Neural crest cell (in vitro differentiated cells): ENCODE measurements around the gene PDLIM7. TPM values are rescaled to one million over a fixed set of nuclear protein-coding genes. Genes with fewer than 3 reads are reported as not detected.

Experiments used
- DNase-seq: peaks from one replicate; pipeline ENCODE4 v3.0.0; 2021; ENCODE audit warnings: low read depth, mixed read lengths, low spot score
- H3K27ac Mint-ChIP-seq: one replicate; pipeline ENCODE4 v1.8.0; 2021; ENCODE audit warnings: mild to moderate bottlenecking, mixed read lengths; ENCODE audit not compliant: unreplicated experiment
- H3K27me3 Mint-ChIP-seq: 2 replicates; pipeline ENCODE4 v1.8.0; 2021; ENCODE audit warnings: low read depth, mild to moderate bottlenecking, mixed read lengths
- H3K36me3 Mint-ChIP-seq: 2 replicates; pipeline ENCODE4 v1.8.0; 2021; ENCODE audit warnings: low read depth, mild to moderate bottlenecking, mixed read lengths
- H3K4me1 Mint-ChIP-seq: 2 replicates; pipeline ENCODE4 v1.8.0; 2021; ENCODE audit warnings: mixed read lengths
- H3K4me3 Mint-ChIP-seq: one replicate; pipeline ENCODE4 v1.8.0; 2021; ENCODE audit warnings: mild to moderate bottlenecking, mixed read lengths
- H3K9me3 Mint-ChIP-seq: 2 replicates; pipeline ENCODE4 v1.8.0; 2021; ENCODE audit warnings: mixed read lengths
- CTCF ChIP-seq: fragments of 200-600 bp; sonication (generic); conservative IDR thresholded peaks from 2 replicates; pipeline ENCODE4 v1.5.0; 2021; ENCODE audit warnings: antibody characterized with exemption, mild to moderate bottlenecking
- total RNA-seq: library from RNA; stranded (reverse); gene quantifications from 2 replicates; pipeline ENCODE4 v1.2.1, GENCODE V29; 2021

The PDLIM7 gene
- total RNA-seq, 1 donor from 2014 or later: 147 TPM

GRCh38 chr5:177456976-177457851, 40.2 kb downstream of the PDLIM7 start:
- TF ChIP-seq CTCF: peak; percentile 64
- H3K27me3 Mint-ChIP-seq: peaks cover 33% of the 10 kb centered on the region
- peak; percentile 81 for DNase-seq
- peak overlapping the region; percentile 95 for H3K4me3 Mint-ChIP-seq
- H3K27ac Mint-ChIP-seq: peak overlapping the region; percentile 97
- H3K4me1 Mint-ChIP-seq: peaks cover 38% of the 10 kb centered on the region
- no peaks in the 10 kb centered on the region for H3K9me3 Mint-ChIP-seq
- peaks cover 14% of the 10 kb centered on the region for H3K36me3 Mint-ChIP-seq

DNA sequence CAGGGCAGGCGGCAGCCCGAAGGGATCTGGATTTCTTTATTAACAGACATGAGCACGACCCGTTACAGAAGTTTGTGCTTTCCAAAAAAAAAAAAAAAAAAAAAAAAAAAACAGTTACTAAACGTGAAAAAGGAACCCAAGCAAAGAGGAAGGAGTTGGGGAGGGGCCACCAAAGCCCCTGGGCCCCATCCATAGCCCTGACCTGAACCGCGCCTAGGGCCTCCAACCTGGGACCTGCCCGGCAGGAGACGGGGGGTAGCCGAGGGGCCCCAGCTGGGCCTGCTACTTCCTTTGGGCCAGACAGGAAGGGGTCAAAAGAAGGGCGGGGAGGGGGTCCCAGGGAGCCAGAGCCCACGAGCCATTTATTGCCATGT, 40.8 kb downstream of the PDLIM7 start:
- Mint-ChIP-seq H3K4me1 (peaks cover 37% of the 10 kb centered on the region), H3K9me3 (no peaks in the 10 kb centered on the region), H3K4me3 (peak overlapping the region; percentile 93), H3K36me3 (peaks cover 12% of the 10 kb centered on the region), H3K27me3 (peaks cover 37% of the 10 kb centered on the region), H3K27ac (peak overlapping the region; percentile 78)
- no peak for DNase-seq
- no peak for TF ChIP-seq CTCF

GRCh38 chr5:177455661-177456590, 41.5 kb downstream of the PDLIM7 start:
- Mint-ChIP-seq H3K4me3 (peak overlapping the region; percentile 93), H3K9me3 (no peaks in the 10 kb centered on the region), H3K27ac (peak overlapping the region; percentile 78), H3K27me3 (peaks cover 35% of the 10 kb centered on the region), H3K4me1 (peaks cover 35% of the 10 kb centered on the region), H3K36me3 (peaks cover 9% of the 10 kb centered on the region)
- peak; percentile 98 for DNase-seq
- peak; percentile 96 for TF ChIP-seq CTCF

DNA sequence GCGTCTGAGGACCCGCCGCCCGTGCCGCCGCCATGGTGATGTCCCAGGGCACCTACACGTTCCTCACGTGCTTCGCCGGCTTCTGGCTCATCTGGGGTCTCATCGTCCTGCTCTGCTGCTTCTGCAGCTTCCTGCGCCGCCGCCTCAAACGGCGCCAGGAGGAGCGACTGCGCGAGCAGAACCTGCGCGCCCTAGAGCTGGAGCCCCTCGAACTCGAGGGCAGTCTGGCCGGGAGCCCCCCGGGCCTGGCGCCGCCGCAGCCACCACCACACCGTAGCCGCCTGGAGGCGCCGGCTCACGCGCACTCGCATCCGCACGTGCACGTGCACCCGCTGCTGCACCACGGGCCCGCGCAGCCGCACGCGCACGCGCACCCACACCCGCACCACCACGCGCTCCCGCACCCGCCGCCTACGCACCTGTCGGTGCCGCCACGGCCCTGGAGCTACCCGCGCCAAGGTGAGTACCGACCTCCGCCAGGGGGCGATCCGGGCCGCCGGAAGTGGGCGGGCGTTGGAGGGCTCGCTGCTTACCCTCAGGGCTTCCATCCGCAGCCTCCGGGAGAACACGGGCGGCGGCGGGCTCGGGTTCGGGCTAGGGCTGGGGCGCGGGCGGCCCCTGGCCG, 42.3 kb downstream of the PDLIM7 start:
- TF ChIP-seq CTCF: peak; percentile 82
- H3K4me1 Mint-ChIP-seq: peaks cover 43% of the 10 kb centered on the region
- H3K4me3 Mint-ChIP-seq: peak overlapping the region; percentile 78
- peaks cover 38% of the 10 kb centered on the region for H3K27me3 Mint-ChIP-seq
- no peaks in the 10 kb centered on the region for H3K9me3 Mint-ChIP-seq
- DNase-seq: peak; percentile 84
- H3K36me3 Mint-ChIP-seq: peaks cover 12% of the 10 kb centered on the region
- H3K27ac Mint-ChIP-seq: no peak overlapping the region

- H3K4me1 Mint-ChIP-seq: peaks cover 45% of the 10 kb centered on the region
- peaks cover 12% of the 10 kb centered on the region for H3K36me3 Mint-ChIP-seq
- H3K27me3 Mint-ChIP-seq: peaks cover 42% of the 10 kb centered on the region
- H3K4me3 Mint-ChIP-seq: peak overlapping the region; percentile 91
- DNase-seq: peak; percentile 96
- TF ChIP-seq CTCF: peak; percentile 97
- peak overlapping the region; percentile 50 for H3K27ac Mint-ChIP-seq
- no peaks in the 10 kb centered on the region for H3K9me3 Mint-ChIP-seq
These were observed 42.9 kb downstream of the PDLIM7 start for GRCh38 chr5:177454397-177455035.
